Cardiac muscle cell (in vitro differentiated cells and primary cell): Measurements from ENCODE around the gene DACH1. TPM values are rescaled to one million over a fixed set of nuclear protein-coding genes. Genes with fewer than 3 reads are reported as not detected.

ENCODE experiments used
- DNase-seq, 2 donors: peaks; one replicate each; pipeline versions ENCODE4 v3.0.0 to v3.0.0-alpha.2; 2010 to 2017; ENCODE audit warnings: low read depth in 1 of 2, low spot score in 1 of 2
- H3K27ac ChIP-seq: fragments of 200-600 bp; sonication (generic); 2 replicates; pipeline ENCODE4 v1.5.1; 2016
- H3K27me3 ChIP-seq: fragments of 200-600 bp; sonication (generic); 2 replicates; pipeline ENCODE4 v1.6.0; 2016; ENCODE audit warnings: control low read depth
- H3K36me3 ChIP-seq: fragments of 200-600 bp; sonication (generic); 2 replicates; pipeline ENCODE4 v1.5.1; 2016; ENCODE audit warnings: control low read depth
- H3K4me1 ChIP-seq: fragments of 200-600 bp; sonication (generic); 2 replicates; pipeline ENCODE4 v1.8.1; 2017; ENCODE audit warnings: low read depth, mild to moderate bottlenecking, mixed run types
- H3K4me3 ChIP-seq: fragments of 200-600 bp; sonication (generic); 2 replicates; pipeline ENCODE4 v1.5.1; 2016; ENCODE audit warnings: mild to moderate bottlenecking
- H3K9me3 ChIP-seq: fragments of 200-600 bp; sonication (generic); 2 replicates; pipeline ENCODE4 v1.5.1; 2017; ENCODE audit warnings: low read depth, mild to moderate bottlenecking, control low read depth
- CTCF ChIP-seq: IDR thresholded peaks from 2 replicates; pipeline ENCODE4 v1.5.1; 2012; ENCODE audit warnings: low read depth, mild to moderate bottlenecking, low read length
- polyA plus RNA-seq: library from polyadenylated mRNA; unstranded; fragments of >200 nt; fragmentation: Nextera tagmentation; extraction: Ambion mirVana; gene quantifications from 2 replicates; pipeline ENCODE4 v1.2.1, GENCODE V29; 2016
- total RNA-seq: library from RNA; depleted of rRNA; stranded (reverse); fragments of >200 nt; gene quantifications from 2 replicates; pipeline ENCODE4 v1.2.3, GENCODE V29; 2016

The DACH1 gene
- total and polyA plus RNA-seq, 2 experiments from 2014 or later: 3.5 to 3.7 TPM

- Histone ChIP-seq H3K27me3 (no peaks in the 10 kb centered on the region), H3K4me1 (no peaks in the 10 kb centered on the region), H3K27ac (no peak overlapping the region), H3K9me3 (no peaks in the 10 kb centered on the region), H3K36me3 (no peaks in the 10 kb centered on the region), H3K4me3 (no peak overlapping the region)
- TF ChIP-seq CTCF: no peak
- DNase-seq: no peak
Measured at GRCh38 chr13:71677124-71677523, 189.9 kb downstream of the DACH1 start.

- Histone ChIP-seq H3K9me3 (no peaks in the 10 kb centered on the region), H3K27ac (no peak overlapping the region), H3K36me3 (no peaks in the 10 kb centered on the region), H3K4me1 (no peaks in the 10 kb centered on the region), H3K4me3 (no peak overlapping the region), H3K27me3 (no peaks in the 10 kb centered on the region)
- TF ChIP-seq CTCF: peak; percentile 24
- peak in 1 of 2 donors; percentile 23 for DNase-seq
Measured at GRCh38 chr13:71672512-71672911, 194.5 kb downstream of the DACH1 start.

GRCh38 chr13:71663431-71663830 lies 203.6 kb downstream of the DACH1 start:
- no peaks in the 10 kb centered on the region for H3K9me3 ChIP-seq
- DNase-seq: peak in 1 of 2 donors; percentile 47
- H3K4me3 ChIP-seq: no peak overlapping the region
- no peaks in the 10 kb centered on the region for H3K27me3 ChIP-seq
- TF ChIP-seq CTCF: no peak
- no peaks in the 10 kb centered on the region for H3K4me1 ChIP-seq
- H3K36me3 ChIP-seq: no peaks in the 10 kb centered on the region
- no peak overlapping the region for H3K27ac ChIP-seq

GRCh38 chr13:71661921-71662320 lies 205.1 kb downstream of the DACH1 start:
- Histone ChIP-seq H3K4me3 (no peak overlapping the region), H3K4me1 (no peaks in the 10 kb centered on the region), H3K9me3 (no peaks in the 10 kb centered on the region), H3K36me3 (no peaks in the 10 kb centered on the region), H3K27ac (no peak overlapping the region), H3K27me3 (no peaks in the 10 kb centered on the region)
- no peak for TF ChIP-seq CTCF
- peak in 1 of 2 donors; percentile 92 for DNase-seq

- TF ChIP-seq CTCF: no peak
- H3K4me1 ChIP-seq: no peaks in the 10 kb centered on the region
- peak in 1 of 2 donors; percentile 6 for DNase-seq
- no peaks in the 10 kb centered on the region for H3K27me3 ChIP-seq
- no peaks in the 10 kb centered on the region for H3K9me3 ChIP-seq
- no peak overlapping the region for H3K4me3 ChIP-seq
- no peaks in the 10 kb centered on the region for H3K36me3 ChIP-seq
- H3K27ac ChIP-seq: no peak overlapping the region
Measured at GRCh38 chr13:71659404-71659803, 207.6 kb downstream of the DACH1 start.

GRCh38 chr13:71645467-71645866 lies 221.5 kb downstream of the DACH1 start:
- TF ChIP-seq CTCF: no peak
- peaks cover 6% of the 10 kb centered on the region for H3K4me1 ChIP-seq
- H3K27ac ChIP-seq: no peak overlapping the region
- H3K9me3 ChIP-seq: no peaks in the 10 kb centered on the region
- no peak overlapping the region for H3K4me3 ChIP-seq
- no peaks in the 10 kb centered on the region for H3K36me3 ChIP-seq
- DNase-seq: no peak
- H3K27me3 ChIP-seq: no peaks in the 10 kb centered on the region
